Body of pancreas (tissue), 4 donors: ENCODE data around the gene ZNF768.

Experiments used
- CTCF ChIP-seq, 7 experiments: fragments of 450-650 bp in 4 of 7; fragments of 200-600 bp in 3 of 7; sonication (generic) in 3 of 7; IDR thresholded peaks; one replicate each; pipeline ENCODE4 v1.5.1; 2016 to 2019; ENCODE audit warnings: antibody characterized with exemption in 7 of 7
- POLR2A ChIP-seq, 3 donors: fragments of 450-650 bp; IDR thresholded peaks; one replicate each; pipeline ENCODE4 v1.6.1; 2016; ENCODE audit warnings: antibody characterized with exemption in 3 of 3, mild to moderate bottlenecking in 2 of 3

DNA sequence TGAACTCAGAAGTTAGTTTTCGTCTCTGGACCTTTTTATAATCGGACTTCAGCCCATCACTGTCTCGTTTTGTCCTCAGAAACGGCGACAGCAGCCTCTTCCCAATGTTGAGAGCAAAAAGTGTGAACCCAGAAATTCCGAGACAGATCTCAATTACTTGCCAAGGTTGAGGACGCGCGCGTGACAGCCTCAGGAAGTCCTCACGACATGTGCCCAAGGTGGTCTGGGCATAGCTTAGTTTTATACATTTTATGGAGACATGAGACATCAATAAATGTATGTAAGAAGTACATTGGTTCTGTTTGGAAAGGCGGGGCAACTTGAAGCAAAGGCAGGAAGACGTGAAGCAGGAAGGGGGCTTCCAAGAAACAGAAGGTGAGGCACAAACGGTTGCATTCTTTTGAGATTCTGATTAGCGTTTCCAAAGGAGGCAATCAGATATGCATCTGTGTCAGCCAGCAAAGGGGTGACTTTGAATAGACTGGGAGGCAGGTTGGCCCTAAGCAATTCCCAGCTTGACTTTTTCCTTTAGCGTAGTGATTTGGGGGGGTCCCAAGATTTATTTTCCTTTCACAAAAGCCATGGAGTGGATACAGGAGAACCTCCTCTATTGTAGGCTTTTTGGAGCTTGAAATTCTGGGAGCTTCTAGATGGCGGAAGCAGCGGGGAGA lies 8.9 kb upstream of the ZNF768 start:
- TF ChIP-seq POLR2A (IDR thresholded peaks at IDR 0.05) (peak in 1 of 3 donors; percentile 87), CTCF (IDR thresholded peaks at IDR 0.05) (no peak)
